Neural progenitor cell (in vitro differentiated cells): ENCODE results near the gene BTBD16. TPM values are rescaled to one million over a fixed set of nuclear protein-coding genes. Genes with fewer than 3 reads are reported as not detected.

Experiments
- DNase-seq: peaks from one replicate; pipeline ENCODE4 v3.0.0-alpha.2; 2016; ENCODE audit warnings: low spot score
- H2AFZ ChIP-seq: fragments of 200-600 bp; sonication (generic); replicated peaks from 2 replicates; pipeline ENCODE4 v1.6.1; 2016; ENCODE audit warnings: antibody characterized with exemption
- H3F3A ChIP-seq: fragments of 200-600 bp; sonication (generic); 2 replicates; pipeline ENCODE4 v1.6.1; 2016; ENCODE audit warnings: antibody characterized with exemption, low read depth
- H3K27ac ChIP-seq: fragments of 200-600 bp; sonication (generic); 2 replicates; pipeline ENCODE4 v1.5.1; 2016; ENCODE audit warnings: mild to moderate bottlenecking
- H3K27me3 ChIP-seq: fragments of 200-600 bp; sonication (generic); 2 replicates; pipeline ENCODE4 v1.6.1; 2016; ENCODE audit warnings: mild to moderate bottlenecking, moderate library complexity
- H3K36me3 ChIP-seq: fragments of 200-600 bp; sonication (generic); 2 replicates; pipeline ENCODE4 v1.5.1; 2016
- H3K4me1 ChIP-seq: fragments of 200-600 bp; sonication (generic); 2 replicates; pipeline ENCODE4 v1.6.1; 2016; ENCODE audit warnings: mixed run types
- H3K4me2 ChIP-seq: fragments of 200-600 bp; sonication (generic); 2 replicates; pipeline ENCODE4 v1.6.1; 2016
- H3K4me3 ChIP-seq: fragments of 200-600 bp; sonication (generic); 2 replicates; pipeline ENCODE4 v1.5.1; 2016
- H3K79me2 ChIP-seq: fragments of 200-600 bp; sonication (generic); 2 replicates; pipeline ENCODE4 v1.6.1; 2016; ENCODE audit warnings: low read depth
- H3K9ac ChIP-seq: fragments of 200-600 bp; sonication (generic); 2 replicates; pipeline ENCODE4 v1.6.1; 2016
- H3K9me3 ChIP-seq: fragments of 200-600 bp; sonication (generic); 2 replicates; pipeline ENCODE4 v1.5.1; 2016; ENCODE audit warnings: low read depth
- H4K20me1 ChIP-seq: fragments of 200-600 bp; sonication (generic); 2 replicates; pipeline ENCODE4 v1.6.1; 2016; ENCODE audit warnings: low read depth
- H3K27ac Mint-ChIP-seq: 3 replicates; pipeline ENCODE4 v1.8.0; 2021; ENCODE audit warnings: mixed read lengths
- H3K27me3 Mint-ChIP-seq: 2 replicates; pipeline ENCODE4 v1.8.0; 2022; ENCODE audit warnings: low read depth, mild to moderate bottlenecking, inconsistent platforms, moderate library complexity, mixed read lengths; ENCODE audit not compliant: insufficient read depth
- H3K36me3 Mint-ChIP-seq: 3 replicates; pipeline ENCODE4 v1.8.0; 2021; ENCODE audit warnings: mixed read lengths
- H3K4me1 Mint-ChIP-seq: 3 replicates; pipeline ENCODE4 v1.8.0; 2021; ENCODE audit warnings: mixed read lengths
- H3K4me3 Mint-ChIP-seq: 3 replicates; pipeline ENCODE4 v1.8.0; 2021; ENCODE audit warnings: mild to moderate bottlenecking, moderate library complexity, mixed read lengths
- H3K9me3 Mint-ChIP-seq: 3 replicates; pipeline ENCODE4 v1.8.0; 2020; ENCODE audit warnings: mixed read lengths
- EZH2 ChIP-seq: fragments of 200-600 bp; sonication (generic); IDR thresholded peaks from 2 replicates; pipeline ENCODE4 v1.6.1; 2017; ENCODE audit warnings: antibody characterized with exemption, mild to moderate bottlenecking, moderate library complexity
- EZH2phosphoT487 ChIP-seq: fragments of 200-600 bp; sonication (generic); IDR thresholded peaks from 2 replicates; pipeline ENCODE4 v1.6.1; 2017; ENCODE audit warnings: antibody characterized with exemption
- total RNA-seq: library from RNA; depleted of rRNA; stranded (reverse); fragments of >200 nt; gene quantifications from 2 replicates; pipeline ENCODE4 v1.2.3, GENCODE V29; 2015; ENCODE audit warnings: low replicate concordance
- TF ChIP-seq, protein P1 (sequence below): fragments of 200-600 bp; sonication (generic); IDR thresholded peaks from 2 replicates; pipeline ENCODE4 v1.5.1; 2017; ENCODE audit warnings: antibody characterized with exemption, mild to moderate bottlenecking

Gene BTBD16
- total RNA-seq, 1 donor from 2014 or later: not detected

- H3K4me2 ChIP-seq: no peak overlapping the region
- H3K27me3 ChIP-seq: no peaks in the 10 kb centered on the region
- Mint-ChIP-seq H3K4me1 (peaks cover 8% of the 10 kb centered on the region), H3K4me3 (no peak overlapping the region), H3K9me3 (no peaks in the 10 kb centered on the region), H3K36me3 (no peaks in the 10 kb centered on the region), H3K27me3 (peaks cover 14% of the 10 kb centered on the region), H3K27ac (no peak overlapping the region)
- H2AFZ ChIP-seq: no peak overlapping the region
- no peaks in the 10 kb centered on the region for H3K36me3 ChIP-seq
- no peak for DNase-seq
- no peak overlapping the region for H3K4me3 ChIP-seq
- H3K9ac ChIP-seq: no peak overlapping the region
- H3K4me1 ChIP-seq: peaks cover 4% of the 10 kb centered on the region
- no peaks in the 10 kb centered on the region for H3F3A ChIP-seq
- no peaks in the 10 kb centered on the region for H4K20me1 ChIP-seq
- no peak for TF ChIP-seq EZH2
- no peak for TF ChIP-seq EZH2phosphoT487
- TF ChIP-seq, protein P1, sequence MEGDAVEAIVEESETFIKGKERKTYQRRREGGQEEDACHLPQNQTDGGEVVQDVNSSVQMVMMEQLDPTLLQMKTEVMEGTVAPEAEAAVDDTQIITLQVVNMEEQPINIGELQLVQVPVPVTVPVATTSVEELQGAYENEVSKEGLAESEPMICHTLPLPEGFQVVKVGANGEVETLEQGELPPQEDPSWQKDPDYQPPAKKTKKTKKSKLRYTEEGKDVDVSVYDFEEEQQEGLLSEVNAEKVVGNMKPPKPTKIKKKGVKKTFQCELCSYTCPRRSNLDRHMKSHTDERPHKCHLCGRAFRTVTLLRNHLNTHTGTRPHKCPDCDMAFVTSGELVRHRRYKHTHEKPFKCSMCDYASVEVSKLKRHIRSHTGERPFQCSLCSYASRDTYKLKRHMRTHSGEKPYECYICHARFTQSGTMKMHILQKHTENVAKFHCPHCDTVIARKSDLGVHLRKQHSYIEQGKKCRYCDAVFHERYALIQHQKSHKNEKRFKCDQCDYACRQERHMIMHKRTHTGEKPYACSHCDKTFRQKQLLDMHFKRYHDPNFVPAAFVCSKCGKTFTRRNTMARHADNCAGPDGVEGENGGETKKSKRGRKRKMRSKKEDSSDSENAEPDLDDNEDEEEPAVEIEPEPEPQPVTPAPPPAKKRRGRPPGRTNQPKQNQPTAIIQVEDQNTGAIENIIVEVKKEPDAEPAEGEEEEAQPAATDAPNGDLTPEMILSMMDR: no peak
- H3K9me3 ChIP-seq: no peaks in the 10 kb centered on the region
- H3K79me2 ChIP-seq: no peaks in the 10 kb centered on the region
- no peak overlapping the region for H3K27ac ChIP-seq
Measured at GRCh38 chr10:122280156-122280555, 9.1 kb downstream of the BTBD16 start.

DNA sequence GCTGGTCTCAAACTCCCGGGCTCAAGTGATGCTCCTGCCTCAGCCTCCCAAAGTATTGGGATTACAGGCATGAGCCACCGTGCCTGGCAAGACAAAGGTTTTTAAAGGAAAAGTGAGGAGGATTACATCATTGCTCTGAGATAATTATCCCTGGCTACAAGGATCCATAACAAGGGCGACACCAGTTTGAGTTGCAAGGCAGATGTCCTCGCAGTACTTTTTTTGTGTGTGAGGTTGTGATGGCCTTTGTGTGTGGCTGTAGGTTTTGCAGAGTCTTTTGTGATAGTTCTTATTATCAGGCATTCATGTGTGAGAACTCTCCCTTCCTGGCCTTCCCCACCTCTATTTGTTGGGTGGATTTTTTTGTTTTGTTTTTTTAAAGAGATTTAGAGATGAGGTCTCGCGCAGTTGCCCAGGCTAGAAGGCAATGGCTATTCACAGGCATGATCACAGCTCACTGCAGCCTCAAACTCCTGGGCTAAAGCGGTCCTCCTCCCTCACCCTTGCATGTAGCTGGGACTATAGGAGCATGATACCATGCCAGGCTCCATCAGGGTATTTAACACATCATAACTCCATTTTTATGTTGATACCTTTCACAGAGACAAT, 10.0 kb downstream of the BTBD16 start:
- H3K36me3 ChIP-seq: no peaks in the 10 kb centered on the region
- no peak overlapping the region for H2AFZ ChIP-seq
- no peak overlapping the region for H3K4me3 ChIP-seq
- no peak overlapping the region for H3K27ac ChIP-seq
- no peak overlapping the region for H3K4me2 ChIP-seq
- H3K79me2 ChIP-seq: no peaks in the 10 kb centered on the region
- no peaks in the 10 kb centered on the region for H3K36me3 Mint-ChIP-seq
- H3K27me3 Mint-ChIP-seq: peaks cover 12% of the 10 kb centered on the region
- H3K4me3 Mint-ChIP-seq: no peak overlapping the region
- no peak overlapping the region for H3K9ac ChIP-seq
- H3K27ac Mint-ChIP-seq: peak overlapping the region; percentile 61
- no peaks in the 10 kb centered on the region for H3K27me3 ChIP-seq
- TF ChIP-seq EZH2 (no peak), EZH2phosphoT487 (no peak)
- TF ChIP-seq, protein P1: no peak
- no peaks in the 10 kb centered on the region for H3K9me3 ChIP-seq
- peaks cover 4% of the 10 kb centered on the region for H3K4me1 ChIP-seq
- no peaks in the 10 kb centered on the region for H4K20me1 ChIP-seq
- H3F3A ChIP-seq: no peaks in the 10 kb centered on the region
- DNase-seq: no peak
- no peaks in the 10 kb centered on the region for H3K9me3 Mint-ChIP-seq
- peaks cover 8% of the 10 kb centered on the region for H3K4me1 Mint-ChIP-seq

DNA sequence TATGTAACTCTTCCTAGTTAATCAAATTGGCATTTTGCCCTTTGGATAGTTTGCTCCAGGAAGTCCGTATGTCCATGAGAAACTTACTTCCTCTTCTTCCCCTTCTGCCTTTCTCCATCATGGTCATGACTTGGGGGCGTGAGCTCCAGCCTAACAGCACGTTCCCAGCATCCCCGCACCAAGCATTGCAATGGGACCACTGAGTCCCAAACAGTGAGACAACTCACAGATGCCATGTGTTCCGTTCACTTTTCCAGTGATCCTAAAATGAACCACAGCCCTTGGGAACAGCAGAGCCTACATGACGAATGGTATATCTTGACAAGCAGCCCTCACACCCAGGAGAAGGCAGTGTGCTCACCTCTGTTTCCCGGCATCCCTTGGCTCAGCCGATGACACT, 10.7 kb downstream of the BTBD16 start:
- Histone ChIP-seq H3K79me2 (no peaks in the 10 kb centered on the region), H2AFZ (no peak overlapping the region), H3K27ac (no peak overlapping the region), H3K4me3 (no peak overlapping the region), H3K4me1 (peaks cover 5% of the 10 kb centered on the region), H3K27me3 (no peaks in the 10 kb centered on the region), H3K9ac (no peak overlapping the region), H3K36me3 (no peaks in the 10 kb centered on the region), H3K9me3 (no peaks in the 10 kb centered on the region), H3F3A (no peaks in the 10 kb centered on the region), H4K20me1 (no peaks in the 10 kb centered on the region), H3K4me2 (no peak overlapping the region)
- no peaks in the 10 kb centered on the region for H3K9me3 Mint-ChIP-seq
- peaks cover 12% of the 10 kb centered on the region for H3K27me3 Mint-ChIP-seq
- TF ChIP-seq EZH2phosphoT487 (no peak), EZH2 (no peak)
- TF ChIP-seq, protein P1: no peak
- H3K4me3 Mint-ChIP-seq: no peak overlapping the region
- no peaks in the 10 kb centered on the region for H3K36me3 Mint-ChIP-seq
- no peak for DNase-seq
- H3K27ac Mint-ChIP-seq: no peak overlapping the region
- H3K4me1 Mint-ChIP-seq: peaks cover 11% of the 10 kb centered on the region
